HG03095 (cell line): ENCODE data around the gene CCNYL1.
"Not testable (repeated sequence)": the region's sequence is repeated elsewhere in the genome, so short reads cannot be mapped to it uniquely, and the experiment has no call there.

Experiments used
- ATAC-seq: cut with Tn5 transposase; IDR thresholded peaks from one replicate; pipeline ENCODE4 v1.9.1; 2021; ENCODE audit warnings: moderate library complexity; ENCODE audit not compliant: unreplicated experiment

The CCNYL1 gene

DNA sequence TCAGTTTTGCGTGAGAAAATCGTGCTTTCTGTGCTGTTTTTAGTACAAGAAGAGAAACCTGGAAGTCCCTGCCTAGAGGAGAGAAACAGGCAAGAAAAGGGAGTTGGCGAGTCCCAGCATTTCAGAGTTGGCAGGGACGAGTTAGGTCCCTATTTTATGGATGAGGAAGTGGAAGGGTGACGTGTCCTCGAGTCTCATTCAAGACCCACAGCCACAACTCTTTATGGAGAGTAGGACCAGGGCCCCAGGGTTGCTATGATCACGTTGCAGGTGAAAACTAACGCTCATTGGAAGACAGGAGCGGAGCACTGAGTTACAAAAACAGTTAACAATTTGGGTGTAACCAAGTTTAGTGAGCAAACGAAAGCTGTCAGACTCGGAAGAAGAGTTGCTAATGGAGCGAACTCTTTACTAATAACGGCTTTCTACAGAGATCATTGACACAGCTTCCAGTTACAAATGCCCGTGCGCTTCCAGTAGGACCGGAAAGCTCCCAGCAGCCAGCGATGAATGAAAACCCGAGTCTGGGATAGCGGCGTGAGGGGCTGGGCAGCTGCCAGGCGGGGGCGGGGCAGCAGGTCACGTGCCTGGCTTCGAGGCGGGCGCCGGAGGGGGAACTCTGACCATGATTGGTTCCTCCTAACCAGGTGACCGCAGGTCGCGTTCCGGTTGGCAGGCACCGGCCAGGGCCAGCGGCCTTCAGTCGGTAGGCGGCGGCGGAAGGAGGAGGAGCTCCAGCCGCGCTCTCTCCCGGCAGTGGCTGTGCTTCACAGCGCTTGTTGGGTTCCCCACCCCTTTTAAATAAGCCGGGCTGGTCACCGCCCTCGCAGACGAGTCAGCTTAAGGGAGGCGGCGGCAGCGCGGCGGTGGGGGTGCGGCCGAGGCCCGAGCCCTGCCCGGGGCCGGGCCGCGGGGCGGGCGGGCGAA lies at the start of gene CCNYL1:
Gene CCNYL1 (plus strand): TSS at position 827 of the 927 bp plus-strand sequence. CDS start 257 bp downstream, outside the sequence.
- peak; percentile 99 for ATAC-seq

GRCh38 chr2:207662203-207662602 lies 49.2 kb upstream of the CCNYL1 start:
- ATAC-seq = peak; percentile 86

DNA sequence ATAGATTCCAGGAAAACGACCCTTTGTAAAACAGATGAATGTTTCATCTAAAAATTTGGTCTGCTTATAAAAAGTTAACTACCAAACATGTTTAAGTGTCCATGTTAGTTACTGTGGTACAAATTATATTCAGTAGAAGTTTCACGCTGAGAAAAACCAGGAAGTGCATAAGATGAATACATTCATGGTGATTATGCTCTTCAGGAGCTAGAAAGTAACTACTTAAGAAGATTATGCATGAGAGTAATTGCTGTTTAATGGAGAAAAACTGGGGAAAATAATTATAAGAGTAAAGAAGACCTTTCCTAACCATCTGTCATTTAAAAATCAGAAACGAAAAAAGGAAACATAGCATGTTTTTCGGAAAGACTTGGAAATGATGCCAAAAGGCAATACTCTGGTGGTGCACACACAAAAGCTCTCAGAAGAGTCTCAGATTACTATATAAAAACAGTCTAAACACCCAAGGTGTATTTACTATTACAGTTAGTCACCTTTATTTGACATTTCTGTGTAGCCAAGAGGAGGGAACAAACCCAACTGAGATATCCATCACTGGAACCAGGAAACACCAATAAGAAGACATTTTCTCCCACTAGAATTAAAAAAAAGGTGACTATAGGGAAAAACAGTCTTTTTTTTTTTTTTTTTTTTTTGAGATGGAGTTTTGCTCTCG lies 47.4 kb upstream of the CCNYL1 start:
- ATAC-seq = no peak

- ATAC-seq = no peak
Measured at GRCh38 chr2:207670887-207671286, 40.6 kb upstream of the CCNYL1 start.

GRCh38 chr2:207673431-207673830 lies 38.0 kb upstream of the CCNYL1 start:
- no peak for ATAC-seq

GRCh38 chr2:207674266-207674774 lies 37.1 kb upstream of the CCNYL1 start:
- no peak for ATAC-seq

- ATAC-seq = no peak
Measured at GRCh38 chr2:207674826-207675225, 36.6 kb upstream of the CCNYL1 start.

DNA sequence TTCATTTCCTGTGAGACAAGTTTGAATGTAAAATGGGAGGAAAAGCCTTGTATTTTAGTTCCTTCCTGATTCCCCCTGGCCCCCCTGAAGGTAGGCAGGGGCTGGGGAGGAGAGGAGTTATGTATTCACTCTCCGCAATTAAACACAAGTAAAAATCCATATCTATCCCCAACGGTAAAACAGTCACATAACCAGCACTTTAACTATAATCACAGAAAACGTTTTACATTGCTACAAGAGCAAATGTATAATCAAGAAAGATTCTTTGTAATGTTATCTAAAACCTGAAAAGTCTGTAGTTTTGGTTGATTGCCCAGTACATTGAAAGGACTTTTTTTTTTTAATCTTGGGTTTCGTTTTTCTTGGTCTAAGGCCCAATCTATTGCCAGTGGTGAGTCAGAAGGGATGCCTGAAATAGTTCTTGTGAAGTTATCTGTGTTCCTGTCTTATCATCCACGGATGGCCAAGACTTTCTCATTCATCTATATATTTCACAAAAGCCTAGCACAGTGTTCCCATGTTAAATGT lies 34.5 kb upstream of the CCNYL1 start:
- no peak for ATAC-seq

- no peak for ATAC-seq
Measured at GRCh38 chr2:207681431-207681830, 30.0 kb upstream of the CCNYL1 start.

DNA sequence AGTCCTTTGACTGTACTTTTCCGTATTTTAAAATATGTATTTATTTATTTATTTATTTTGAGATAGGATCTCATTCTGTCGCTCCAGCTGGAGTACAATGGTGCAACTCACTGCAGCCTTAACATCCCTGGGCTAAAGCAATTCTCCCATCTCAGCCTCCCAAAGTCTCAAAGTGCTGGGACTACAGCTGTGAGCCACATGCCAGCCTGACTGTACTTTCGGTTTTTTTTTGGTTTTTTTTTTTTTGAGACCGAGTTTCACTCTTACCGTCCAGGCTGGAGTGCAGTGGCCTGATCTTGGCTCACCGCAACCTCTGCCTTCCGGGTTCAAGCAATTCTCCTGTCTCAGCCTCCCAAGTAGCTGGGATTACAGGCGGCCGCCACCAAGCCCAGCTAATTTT lies 28.9 kb upstream of the CCNYL1 start:
- no peak for ATAC-seq

DNA sequence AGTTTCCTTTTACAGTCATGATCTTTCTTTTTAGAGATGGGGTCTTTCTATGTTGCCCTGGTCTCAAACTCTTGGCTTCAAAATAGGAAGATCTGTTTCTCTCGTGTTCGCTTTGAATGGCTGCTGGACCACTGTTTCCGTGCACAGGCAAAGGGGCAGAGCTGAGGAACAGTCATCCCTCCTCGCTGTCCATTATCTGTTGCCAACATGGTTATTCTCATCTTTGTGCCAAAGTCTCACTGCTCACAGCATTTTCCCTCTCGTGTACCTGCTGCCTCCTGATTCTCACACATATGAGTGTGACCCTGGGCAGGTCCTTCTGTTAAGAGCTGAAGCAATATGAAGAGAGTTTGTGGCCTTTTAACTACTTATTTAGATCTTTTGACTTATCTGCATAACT lies 28.0 kb upstream of the CCNYL1 start:
- no peak for ATAC-seq

- no peak for ATAC-seq
Measured at GRCh38 chr2:207683879-207684627, 27.4 kb upstream of the CCNYL1 start.

- no peak for ATAC-seq
Measured at GRCh38 chr2:207686812-207687211, 24.6 kb upstream of the CCNYL1 start.

DNA sequence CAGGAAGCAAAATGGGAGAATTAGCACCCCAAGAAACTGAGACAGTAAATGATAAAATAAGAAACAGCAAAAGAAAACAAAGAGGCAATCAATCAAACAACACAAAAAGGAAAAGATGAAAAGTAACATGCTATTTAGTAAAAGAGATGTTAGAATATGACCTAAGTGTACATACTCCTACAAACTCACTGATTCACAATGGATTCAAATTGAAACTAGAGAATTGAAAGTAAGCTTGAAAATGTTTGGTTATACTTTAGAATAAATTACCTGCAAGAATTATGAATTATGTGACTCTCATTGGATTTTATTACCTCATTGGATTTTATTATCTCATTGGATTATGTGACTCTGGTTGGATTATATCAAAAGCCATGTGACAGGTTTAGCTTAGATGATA lies 22.8 kb upstream of the CCNYL1 start:
- no peak for ATAC-seq

- not testable (repeated sequence) for ATAC-seq
Measured at GRCh38 chr2:207690845-207691461, 20.5 kb upstream of the CCNYL1 start.

- ATAC-seq = no peak
Measured at GRCh38 chr2:207692206-207693065, 19.0 kb upstream of the CCNYL1 start.

GRCh38 chr2:207693641-207694249 lies 17.7 kb upstream of the CCNYL1 start:
- no peak for ATAC-seq

DNA sequence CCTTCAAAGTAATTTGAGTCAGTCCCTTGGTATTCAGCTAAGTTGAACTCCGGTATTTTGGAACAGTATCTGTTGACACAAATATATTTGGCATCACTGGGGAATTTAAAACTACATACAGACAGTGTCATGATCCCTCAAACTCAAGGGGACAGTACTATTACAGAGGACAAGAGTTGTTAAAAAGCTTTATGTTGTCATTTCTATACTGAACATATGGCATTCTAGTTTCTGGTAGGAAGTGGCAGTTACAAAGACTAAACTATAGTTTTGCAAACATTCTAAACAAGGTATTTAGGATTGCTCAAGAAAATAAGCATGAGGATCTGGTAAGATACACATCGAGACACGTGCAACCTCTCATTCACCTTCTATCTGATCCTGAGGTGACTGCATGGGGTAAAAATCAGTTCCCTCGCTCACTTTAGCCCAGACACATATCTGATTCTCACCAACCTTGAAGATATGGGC lies 16.6 kb upstream of the CCNYL1 start:
- peak; percentile 69 for ATAC-seq

GRCh38 chr2:207695293-207695692 lies 16.1 kb upstream of the CCNYL1 start:
- ATAC-seq = no peak
